Measurements from ENCODE around the gene MAPK6. TPM values are rescaled to one million over a fixed set of nuclear protein-coding genes. Genes with fewer than 3 reads are reported as not detected.
A peak's percentile ranks its signal among the peaks of the same experiment; 100 is the strongest.
"Not testable (repeated sequence)": the region's sequence is repeated elsewhere in the genome, so short reads cannot be mapped to it uniquely, and the experiment has no call there.

Gene MAPK6
- total and polyA plus RNA-seq, 7 experiments from 2014 or later = 5.1 to 44.1 (median 23.1) TPM

- ATAC-seq (no peak), DNase-seq (no peak)
- Mint-ChIP-seq H3K9me3 (peaks cover 0 to 2% (median 0%) of the 10 kb centered on the region in 11 donors), H3K27ac (no peak overlapping the region), H3K36me3 (peaks cover 0 to 4% (median 0%) of the 10 kb centered on the region in 5 donors), H3K4me3 (no peak overlapping the region), H3K27me3 (peaks cover 0 to 2% (median 0%) of the 10 kb centered on the region in 5 donors), H3K4me1 (peaks cover 0 to 37% (median 2%) of the 10 kb centered on the region in 7 donors)
- H3K4me1 ChIP-seq (ENCODE audit: control insufficient read depth in 2 of 2, insufficient read depth in 2 of 2, low read length in 2 of 2) = no peaks in the 10 kb centered on the region
- ChIA-PET POLR2A (no interaction called here), CTCF (no interaction called here)
- H3K4me3 ChIP-seq (ENCODE audit: low read length) = no peak overlapping the region
- no peaks in the 10 kb centered on the region for H3K36me3 ChIP-seq (ENCODE audit: control insufficient read depth in 2 of 3, insufficient read depth in 3 of 3, low read length in 3 of 3)
- H3K9me3 ChIP-seq (ENCODE audit: control insufficient read depth in 2 of 3, low read length in 3 of 3) = no peaks in the 10 kb centered on the region
- H3K27ac ChIP-seq (ENCODE audit: low read depth, low read length) = no peak overlapping the region
- H3K27me3 ChIP-seq (ENCODE audit: control insufficient read depth in 2 of 2, insufficient read depth in 2 of 2, low read length in 2 of 2) = no peaks in the 10 kb centered on the region
- intact Hi-C loops (cut with micrococcal nuclease) = no loop called here
These were observed 16.7 kb upstream of the MAPK6 start for GRCh38 chr15:52002351-52002750.

GRCh38 chr15:52003089-52003488 is 15.9 kb upstream of the MAPK6 start:
- H3K4me3 ChIP-seq (ENCODE audit: low read length); H3K27ac Mint-ChIP-seq; ATAC-seq; H3K27me3 Mint-ChIP-seq; POLR2A ChIA-PET; intact Hi-C loops (cut with micrococcal nuclease); H3K4me3 Mint-ChIP-seq; H3K27me3 ChIP-seq (ENCODE audit: control insufficient read depth in 2 of 2, insufficient read depth in 2 of 2, low read length in 2 of 2); H3K36me3 Mint-ChIP-seq; H3K9me3 ChIP-seq (ENCODE audit: control insufficient read depth in 2 of 3, low read length in 3 of 3); CTCF ChIA-PET; DNase-seq; H3K36me3 ChIP-seq (ENCODE audit: control insufficient read depth in 2 of 3, insufficient read depth in 3 of 3, low read length in 3 of 3); H3K4me1 ChIP-seq (ENCODE audit: control insufficient read depth in 2 of 2, insufficient read depth in 2 of 2, low read length in 2 of 2); H3K27ac ChIP-seq (ENCODE audit: low read depth, low read length); H3K9me3 Mint-ChIP-seq: not testable (repeated sequence)
- peaks cover 2 to 41% (median 4%) of the 10 kb centered on the region in 7 donors for H3K4me1 Mint-ChIP-seq

- peaks cover 0 to 4% (median 0%) of the 10 kb centered on the region in 5 donors for H3K36me3 Mint-ChIP-seq
- intact Hi-C loops (cut with micrococcal nuclease) = no loop called here
- Histone ChIP-seq H3K4me1 (ENCODE audit: control insufficient read depth in 2 of 2, insufficient read depth in 2 of 2, low read length in 2 of 2) (peaks cover 0 to 4% of the 10 kb centered on the region in 2 donors), H3K27me3 (ENCODE audit: control insufficient read depth in 2 of 2, insufficient read depth in 2 of 2, low read length in 2 of 2) (no peaks in the 10 kb centered on the region), H3K36me3 (ENCODE audit: control insufficient read depth in 2 of 3, insufficient read depth in 3 of 3, low read length in 3 of 3) (no peaks in the 10 kb centered on the region), H3K4me3 (ENCODE audit: low read length) (no peak overlapping the region), H3K9me3 (ENCODE audit: control insufficient read depth in 2 of 3, low read length in 3 of 3) (no peaks in the 10 kb centered on the region), H3K27ac (ENCODE audit: low read depth, low read length) (no peak overlapping the region)
- H3K4me3 Mint-ChIP-seq = no peak overlapping the region
- H3K27me3 Mint-ChIP-seq = peaks cover 0 to 2% (median 0%) of the 10 kb centered on the region in 5 donors
- no peak overlapping the region for H3K27ac Mint-ChIP-seq
- peaks cover 0 to 2% (median 0%) of the 10 kb centered on the region in 11 donors for H3K9me3 Mint-ChIP-seq
- ATAC-seq (no peak), DNase-seq (no peak)
- H3K4me1 Mint-ChIP-seq = peaks cover 7 to 47% (median 10%) of the 10 kb centered on the region in 7 donors
- ChIA-PET CTCF (no interaction called here), POLR2A (interaction anchor here (0.6 to 1.2 kb wide), 2 partner anchors 16 to 40 kb away, joined by 3 read pairs; no protein-coding TSS in a partner anchor)
These were observed 15.3 kb upstream of the MAPK6 start for GRCh38 chr15:52003710-52004109.

- no peak overlapping the region for H3K4me3 ChIP-seq (ENCODE audit: low read length)
- ATAC-seq (no peak), DNase-seq (no peak)
- Mint-ChIP-seq H3K36me3 (peaks cover 0 to 4% (median 0%) of the 10 kb centered on the region in 5 donors), H3K4me1 (peaks cover 9 to 53% (median 16%) of the 10 kb centered on the region in 7 donors), H3K4me3 (no peak overlapping the region), H3K27ac (peak overlapping the region in 1 of 9 donors; percentile 82), H3K27me3 (peaks cover 0 to 2% (median 0%) of the 10 kb centered on the region in 5 donors), H3K9me3 (peaks cover 0 to 2% (median 0%) of the 10 kb centered on the region in 11 donors)
- ChIA-PET CTCF (no interaction called here), POLR2A (interaction anchor here (1.4 kb wide), 1 partner anchor 15 kb away, joined by 3 read pairs; no protein-coding TSS in a partner anchor)
- H3K36me3 ChIP-seq (ENCODE audit: control insufficient read depth in 2 of 3, insufficient read depth in 3 of 3, low read length in 3 of 3) = no peaks in the 10 kb centered on the region
- no peak overlapping the region for H3K27ac ChIP-seq (ENCODE audit: low read depth, low read length)
- no peaks in the 10 kb centered on the region for H3K9me3 ChIP-seq (ENCODE audit: control insufficient read depth in 2 of 3, low read length in 3 of 3)
- intact Hi-C loops (cut with micrococcal nuclease) = loop anchor here in 1 of 2 donors (5.0 kb wide), 1 partner anchor 33 kb away; the partner anchor contains the start of gene LEO1
- H3K4me1 ChIP-seq (ENCODE audit: control insufficient read depth in 2 of 2, insufficient read depth in 2 of 2, low read length in 2 of 2) = peaks cover 0 to 9% of the 10 kb centered on the region in 2 donors
- no peaks in the 10 kb centered on the region for H3K27me3 ChIP-seq (ENCODE audit: control insufficient read depth in 2 of 2, insufficient read depth in 2 of 2, low read length in 2 of 2)
These were observed 14.2 kb upstream of the MAPK6 start for GRCh38 chr15:52004806-52005205.

GRCh38 chr15:52005748-52006701 is 13.0 kb upstream of the MAPK6 start:
- Histone ChIP-seq H3K4me1 (ENCODE audit: control insufficient read depth in 2 of 2, insufficient read depth in 2 of 2, low read length in 2 of 2) (peaks cover 0 to 9% of the 10 kb centered on the region in 2 donors), H3K9me3 (ENCODE audit: control insufficient read depth in 2 of 3, low read length in 3 of 3) (no peaks in the 10 kb centered on the region), H3K4me3 (ENCODE audit: low read length) (no peak overlapping the region), H3K27me3 (ENCODE audit: control insufficient read depth in 2 of 2, insufficient read depth in 2 of 2, low read length in 2 of 2) (no peaks in the 10 kb centered on the region), H3K27ac (ENCODE audit: low read depth, low read length) (no peak overlapping the region), H3K36me3 (ENCODE audit: control insufficient read depth in 2 of 3, insufficient read depth in 3 of 3, low read length in 3 of 3) (no peaks in the 10 kb centered on the region)
- CTCF ChIA-PET = interaction anchor here (0.6 to 0.8 kb wide), 2 partner anchors 41 to 73 kb away, joined by 3 read pairs; no protein-coding TSS in a partner anchor
- Mint-ChIP-seq H3K4me1 (peaks cover 9 to 58% (median 16%) of the 10 kb centered on the region in 7 donors), H3K36me3 (peaks cover 0 to 4% (median 0%) of the 10 kb centered on the region in 5 donors), H3K9me3 (peaks cover 0 to 2% (median 0%) of the 10 kb centered on the region in 11 donors), H3K27ac (peak overlapping the region in 1 of 9 donors; percentile 82), H3K27me3 (peaks cover 0 to 2% (median 0%) of the 10 kb centered on the region in 5 donors), H3K4me3 (peak overlapping the region in 1 of 10 donors; percentile 54)
- POLR2A ChIA-PET = interaction anchor here (0.5 to 1.4 kb wide), 3 partner anchors 9 to 40 kb away, joined by 3 to 6 read pairs (median 3); no protein-coding TSS in a partner anchor
- intact Hi-C loops (cut with micrococcal nuclease) = loop anchor here in 1 of 2 donors (1.0 to 5.0 kb wide), 3 partner anchors 13 to 39 kb away; partner anchors contain the start of genes LEO1 and MAPK6
- no peak for DNase-seq
- ATAC-seq = no peak

- H3K36me3 Mint-ChIP-seq = peaks cover 0 to 4% (median 0%) of the 10 kb centered on the region in 5 donors
- CTCF ChIA-PET = no interaction called here
- Histone ChIP-seq H3K36me3 (ENCODE audit: control insufficient read depth in 2 of 3, insufficient read depth in 3 of 3, low read length in 3 of 3) (no peaks in the 10 kb centered on the region), H3K27me3 (ENCODE audit: control insufficient read depth in 2 of 2, insufficient read depth in 2 of 2, low read length in 2 of 2) (no peaks in the 10 kb centered on the region), H3K4me3 (ENCODE audit: low read length) (no peak overlapping the region), H3K9me3 (ENCODE audit: control insufficient read depth in 2 of 3, low read length in 3 of 3) (no peaks in the 10 kb centered on the region), H3K27ac (ENCODE audit: low read depth, low read length) (no peak overlapping the region), H3K4me1 (ENCODE audit: control insufficient read depth in 2 of 2, insufficient read depth in 2 of 2, low read length in 2 of 2) (peaks cover 0 to 9% of the 10 kb centered on the region in 2 donors)
- H3K27ac Mint-ChIP-seq = peak overlapping the region in 1 of 9 donors; percentile 82
- H3K9me3 Mint-ChIP-seq = peaks cover 0 to 2% (median 0%) of the 10 kb centered on the region in 11 donors
- peak overlapping the region in 1 of 10 donors; percentile 54 for H3K4me3 Mint-ChIP-seq
- DNase-seq = no peak
- POLR2A ChIA-PET = interaction anchor here (0.6 to 1.7 kb wide), 3 partner anchors 13 to 318 kb away, joined by 3 to 7 read pairs (median 6); no protein-coding TSS in a partner anchor
- intact Hi-C loops (cut with micrococcal nuclease) = loop anchor here in 1 of 2 donors (1.0 to 5.0 kb wide), 3 partner anchors 12 to 38 kb away; partner anchors contain the start of genes LEO1 and MAPK6
- H3K27me3 Mint-ChIP-seq = peaks cover 0 to 2% (median 0%) of the 10 kb centered on the region in 5 donors
- peaks cover 9 to 65% (median 16%) of the 10 kb centered on the region in 7 donors for H3K4me1 Mint-ChIP-seq
- ATAC-seq = no peak
These were observed 12.2 kb upstream of the MAPK6 start for GRCh38 chr15:52006702-52007340.

Measured in naive thymus-derived CD4-positive, alpha-beta T cell (primary cell).